GM19328 (cell line): ENCODE results near the gene MFRP.

ENCODE experiments used
- ATAC-seq: cut with Tn5 transposase; IDR thresholded peaks from one replicate; pipeline ENCODE4 v1.9.1; 2021; ENCODE audit warnings: mild to moderate bottlenecking, moderate library complexity; ENCODE audit not compliant: unreplicated experiment

MFRP gene

DNA sequence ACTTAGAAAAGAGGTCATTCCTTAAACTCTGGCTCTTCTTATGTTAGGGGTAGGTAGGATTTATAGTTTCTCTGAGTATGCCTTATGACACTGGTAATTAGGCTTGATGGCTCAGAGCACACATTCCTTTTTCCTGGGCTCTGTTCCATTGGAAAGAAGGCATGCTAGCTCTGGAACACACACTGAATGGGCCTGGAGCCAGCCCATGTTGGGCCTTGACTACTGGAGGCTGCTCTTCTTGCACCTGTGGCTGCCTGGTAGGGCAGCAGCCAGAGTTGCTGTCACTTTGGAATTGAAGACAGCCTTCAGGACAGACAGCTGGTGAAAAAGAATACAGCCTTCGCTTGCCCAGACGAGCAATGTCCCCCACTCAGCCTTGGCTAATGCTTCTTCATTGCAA, 47.8 kb downstream of the MFRP start:
- ATAC-seq, result no peak

DNA sequence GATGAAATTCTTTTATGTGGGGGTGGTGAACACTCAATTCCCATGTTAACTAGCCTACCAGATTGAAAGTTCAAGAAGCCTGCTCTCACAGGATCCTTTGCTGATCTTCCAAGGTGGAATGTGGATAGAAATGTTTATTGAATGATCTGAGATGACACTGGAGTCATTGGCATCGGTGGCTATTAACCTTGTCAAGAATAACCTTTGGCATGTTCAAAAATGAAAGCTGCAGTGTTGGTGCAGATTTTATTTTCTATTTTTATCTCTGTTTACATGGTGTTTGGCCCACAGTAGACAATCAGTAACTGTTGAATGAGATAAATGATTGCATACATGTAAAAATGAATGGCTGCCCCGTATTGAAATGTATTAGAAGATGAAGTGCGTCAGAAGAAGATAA, 48.6 kb downstream of the MFRP start:
- no peak for ATAC-seq

DNA sequence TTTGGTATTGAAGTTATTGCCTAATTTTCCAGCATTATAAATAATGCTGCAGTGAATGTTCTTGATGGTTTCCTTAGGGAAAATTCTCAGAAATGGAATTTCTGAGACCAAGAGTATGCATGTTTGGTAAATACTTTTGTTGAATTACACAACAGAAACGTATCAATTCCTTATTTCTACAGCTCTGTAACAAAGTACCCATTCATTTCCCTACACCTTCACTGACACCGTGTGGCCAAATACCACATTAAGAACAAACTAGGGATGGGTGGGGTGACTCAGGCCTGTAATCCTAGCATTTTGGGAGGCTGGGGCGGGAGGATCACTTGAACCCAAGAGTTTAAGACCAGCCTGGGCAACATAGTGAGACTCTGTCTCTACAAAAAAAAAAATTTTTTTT, 51.3 kb downstream of the MFRP start:
- no peak for ATAC-seq

DNA sequence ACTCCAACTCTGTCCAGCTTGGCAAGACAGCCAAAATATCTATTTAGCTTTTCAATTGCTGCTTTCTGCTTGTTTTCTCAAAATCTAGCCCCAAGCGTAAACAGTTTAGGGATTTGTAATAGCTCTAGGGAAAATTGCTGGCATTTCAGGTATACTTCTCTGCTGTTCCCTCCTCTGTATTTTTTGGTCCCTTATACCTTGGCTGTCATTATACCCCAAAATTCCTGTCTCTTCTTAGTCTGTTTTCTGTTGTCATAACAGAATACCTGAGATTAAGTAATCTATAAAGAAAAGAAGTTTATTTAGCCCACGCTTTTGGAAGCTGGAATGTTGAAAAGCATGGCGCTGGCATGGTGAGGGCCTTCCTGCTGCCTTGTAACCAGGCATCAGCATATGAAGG, 53.0 kb downstream of the MFRP start:
- ATAC-seq, result no peak

DNA sequence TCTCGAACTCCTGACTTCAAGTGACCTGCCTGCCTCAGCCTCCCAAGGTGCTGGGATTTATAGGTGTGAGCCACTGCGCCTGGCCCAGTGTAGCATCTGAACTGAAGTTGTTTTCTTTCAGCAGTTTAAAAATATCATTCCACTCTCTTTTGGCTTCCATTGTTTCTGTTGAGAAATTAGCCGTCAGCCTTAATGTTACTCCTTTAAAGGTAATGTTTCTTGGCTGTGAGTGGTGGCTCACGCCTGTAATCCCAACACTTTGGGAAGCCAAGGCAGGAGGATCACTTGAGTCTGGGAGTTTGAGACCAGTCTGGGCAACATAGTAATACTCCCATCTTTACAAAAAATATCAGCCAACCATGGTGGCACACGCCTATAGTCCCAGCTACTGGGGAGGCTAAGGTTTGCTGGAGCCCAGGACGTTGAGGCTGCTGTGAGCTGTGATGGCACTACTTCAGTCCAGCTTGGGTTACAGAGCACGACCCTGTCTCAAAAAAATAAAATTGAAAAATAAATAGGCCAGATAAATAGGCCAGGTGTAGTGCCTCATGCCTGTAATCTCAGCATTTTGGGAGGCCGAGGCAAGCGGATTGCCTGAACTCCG, 55.5 kb downstream of the MFRP start:
- no peak for ATAC-seq
